ENCODE results near the gene OMP.

The OMP gene

DNA sequence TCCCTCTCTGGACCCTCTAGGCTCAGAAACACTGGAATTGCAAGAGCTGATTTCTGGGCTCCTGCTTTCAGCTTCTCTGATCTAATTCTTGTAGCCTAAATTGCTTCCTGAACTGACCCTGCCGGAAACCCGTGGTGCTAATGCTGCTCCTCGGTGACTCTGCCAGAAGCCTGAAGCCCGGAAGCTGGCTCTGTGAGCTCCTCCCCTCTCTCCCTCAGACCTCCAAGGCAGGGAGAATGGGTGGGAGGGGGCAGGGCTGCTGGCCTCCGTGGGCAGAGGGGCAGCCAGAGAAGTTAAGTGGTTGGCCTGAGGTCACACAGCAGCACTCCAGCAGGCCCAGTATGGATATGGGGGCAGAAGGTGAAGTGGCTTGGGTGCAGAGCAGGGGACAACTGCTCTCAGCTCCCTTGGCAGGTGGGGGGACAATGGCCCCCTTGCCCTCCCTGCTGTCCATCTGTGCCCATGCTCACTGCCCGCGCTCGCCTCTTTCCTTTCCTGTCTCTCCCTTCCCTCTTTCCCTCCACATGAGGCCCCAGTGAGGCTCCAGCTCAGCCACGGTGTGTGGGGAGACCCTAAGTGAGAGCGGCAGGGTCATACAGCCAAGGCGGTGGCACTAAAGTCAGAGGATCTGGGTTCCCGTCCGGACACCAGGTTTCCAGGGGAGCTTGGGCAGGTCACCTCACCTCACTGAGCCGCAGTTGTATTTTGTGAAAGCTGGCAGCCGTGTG, 19.6 kb upstream of the OMP start:
- TF ChIP-seq, protein P1, sequence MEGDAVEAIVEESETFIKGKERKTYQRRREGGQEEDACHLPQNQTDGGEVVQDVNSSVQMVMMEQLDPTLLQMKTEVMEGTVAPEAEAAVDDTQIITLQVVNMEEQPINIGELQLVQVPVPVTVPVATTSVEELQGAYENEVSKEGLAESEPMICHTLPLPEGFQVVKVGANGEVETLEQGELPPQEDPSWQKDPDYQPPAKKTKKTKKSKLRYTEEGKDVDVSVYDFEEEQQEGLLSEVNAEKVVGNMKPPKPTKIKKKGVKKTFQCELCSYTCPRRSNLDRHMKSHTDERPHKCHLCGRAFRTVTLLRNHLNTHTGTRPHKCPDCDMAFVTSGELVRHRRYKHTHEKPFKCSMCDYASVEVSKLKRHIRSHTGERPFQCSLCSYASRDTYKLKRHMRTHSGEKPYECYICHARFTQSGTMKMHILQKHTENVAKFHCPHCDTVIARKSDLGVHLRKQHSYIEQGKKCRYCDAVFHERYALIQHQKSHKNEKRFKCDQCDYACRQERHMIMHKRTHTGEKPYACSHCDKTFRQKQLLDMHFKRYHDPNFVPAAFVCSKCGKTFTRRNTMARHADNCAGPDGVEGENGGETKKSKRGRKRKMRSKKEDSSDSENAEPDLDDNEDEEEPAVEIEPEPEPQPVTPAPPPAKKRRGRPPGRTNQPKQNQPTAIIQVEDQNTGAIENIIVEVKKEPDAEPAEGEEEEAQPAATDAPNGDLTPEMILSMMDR (IDR thresholded peaks at IDR 0.05; ENCODE audit: borderline replicate concordance, insufficient read depth, low read depth, low read length), result no peak
- no peak overlapping the region for H3K4me3 ChIP-seq (ENCODE audit: low read depth, low read length)

- TF ChIP-seq, protein P1 (IDR thresholded peaks at IDR 0.05; ENCODE audit: borderline replicate concordance, insufficient read depth, low read depth, low read length), result no peak
- H3K4me3 ChIP-seq (ENCODE audit: low read depth, low read length), result no peak overlapping the region
These were observed 18.9 kb upstream of the OMP start for GRCh38 chr11:77083566-77084245.

DNA sequence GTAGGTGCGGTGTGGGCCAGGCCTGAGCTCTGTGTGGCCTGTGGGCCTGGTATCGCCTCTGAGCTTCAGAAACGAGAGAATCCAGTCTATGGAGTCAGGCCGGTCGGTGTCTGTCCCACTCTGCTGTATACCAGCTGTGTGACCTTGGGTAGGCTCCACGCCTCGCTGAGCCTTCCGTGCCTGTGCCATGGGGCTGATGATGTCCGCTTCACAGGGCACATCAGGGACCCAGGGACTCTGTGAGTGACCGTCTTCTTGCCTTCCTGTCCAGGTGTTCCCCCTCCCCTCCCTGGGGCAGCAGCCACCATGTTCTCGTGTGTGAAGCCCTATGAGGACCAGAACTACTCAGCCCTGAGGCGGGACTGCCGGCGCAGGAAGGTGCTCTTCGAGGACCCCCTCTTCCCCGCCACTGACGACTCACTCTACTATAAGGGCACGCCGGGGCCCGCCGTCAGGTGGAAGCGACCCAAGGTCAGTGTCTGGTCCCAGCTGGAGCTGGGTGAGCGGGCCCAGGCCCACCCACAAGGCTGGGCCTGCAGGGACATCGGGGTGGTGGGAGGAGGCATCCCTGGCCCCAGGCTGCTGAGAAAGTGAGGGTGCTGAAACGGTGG, 18.0 kb upstream of the OMP start:
- no peak overlapping the region for H3K4me3 ChIP-seq (ENCODE audit: low read depth, low read length)
- TF ChIP-seq, protein P1 (IDR thresholded peaks at IDR 0.05; ENCODE audit: borderline replicate concordance, insufficient read depth, low read depth, low read length), result no peak

GRCh38 chr11:77085652-77086051, 17.0 kb upstream of the OMP start:
- no peak overlapping the region for H3K4me3 ChIP-seq (ENCODE audit: low read depth, low read length)
- TF ChIP-seq, protein P1 (IDR thresholded peaks at IDR 0.05; ENCODE audit: borderline replicate concordance, insufficient read depth, low read depth, low read length), result no peak

- H3K4me3 ChIP-seq (ENCODE audit: low read depth, low read length), result no peak overlapping the region
- TF ChIP-seq, protein P1 (IDR thresholded peaks at IDR 0.05; ENCODE audit: borderline replicate concordance, insufficient read depth, low read depth, low read length), result no peak
These were observed 15.8 kb upstream of the OMP start for GRCh38 chr11:77086521-77087472.

GRCh38 chr11:77087723-77088225, 14.9 kb upstream of the OMP start:
- H3K4me3 ChIP-seq (ENCODE audit: low read depth, low read length), result no peak overlapping the region
- TF ChIP-seq, protein P1 (IDR thresholded peaks at IDR 0.05; ENCODE audit: borderline replicate concordance, insufficient read depth, low read depth, low read length), result no peak
